HG03175 (cell line): ENCODE data around the gene SLC10A2.

Source experiments
- ATAC-seq: cut with Tn5 transposase; IDR thresholded peaks from one replicate; pipeline ENCODE4 v1.9.1; 2021; ENCODE audit warnings: mild to moderate bottlenecking, moderate library complexity; ENCODE audit not compliant: unreplicated experiment

SLC10A2 gene

GRCh38 chr13:103055166-103055565 lies 11.1 kb downstream of the SLC10A2 start:
- no peak for ATAC-seq

DNA sequence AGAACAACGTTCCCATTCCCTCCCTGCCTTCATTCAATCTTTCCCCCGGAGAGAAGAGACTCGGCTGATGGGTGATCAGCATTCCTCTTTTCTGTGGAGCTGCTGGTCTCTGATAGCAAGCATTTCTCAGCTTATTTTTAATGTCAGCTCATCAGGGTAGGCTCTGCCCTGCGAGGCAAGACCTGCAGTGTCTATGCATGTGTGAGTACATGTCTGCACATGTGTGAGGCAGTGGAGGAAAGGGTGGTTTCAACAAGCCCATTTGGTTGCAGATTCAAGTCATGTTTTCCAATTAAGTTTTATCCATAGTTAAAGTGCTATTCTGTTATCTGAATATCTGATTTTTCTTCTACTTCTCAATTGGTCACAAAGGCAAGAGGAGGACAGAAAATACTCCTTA lies 19.5 kb downstream of the SLC10A2 start:
- no peak for ATAC-seq

GRCh38 chr13:103044056-103044455 lies 22.2 kb downstream of the SLC10A2 start:
- no peak for ATAC-seq

DNA sequence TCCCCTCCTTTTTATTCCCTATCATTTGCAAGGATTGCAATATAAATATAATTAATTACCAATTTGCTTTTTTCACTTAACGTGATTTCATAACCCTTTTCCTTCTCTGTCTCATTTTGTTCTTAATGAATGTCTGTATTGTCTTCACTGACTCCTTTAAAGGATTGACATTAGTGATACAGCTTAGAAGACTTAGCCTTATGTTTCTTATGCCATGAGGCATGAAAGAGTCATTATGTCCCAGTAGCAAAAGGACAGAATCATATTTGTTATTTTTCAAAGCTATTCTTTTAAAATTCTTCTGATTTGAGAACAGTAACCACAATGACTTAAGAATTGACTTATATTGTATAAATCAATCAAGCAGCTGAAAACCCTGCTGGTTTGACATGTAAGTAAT lies 26.2 kb downstream of the SLC10A2 start:
- ATAC-seq, result no peak

DNA sequence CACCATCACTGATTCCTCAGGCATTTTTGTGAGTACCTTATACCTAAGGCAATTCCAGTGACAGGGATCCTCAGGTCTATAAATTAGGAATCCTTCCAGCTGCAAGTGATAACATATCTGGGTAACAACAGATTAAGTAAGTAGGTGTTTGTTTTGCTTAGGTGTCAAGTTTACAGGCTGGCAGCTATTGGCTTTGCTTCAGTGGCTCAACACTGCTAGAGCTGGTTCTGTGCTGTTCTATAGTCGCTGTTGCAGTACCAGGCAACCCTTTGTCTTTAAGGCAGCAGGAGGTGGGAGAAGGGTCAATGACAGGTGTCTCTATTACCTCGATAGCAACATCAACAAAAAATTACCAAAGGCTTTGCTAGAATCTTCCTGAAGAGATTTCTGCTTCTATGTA lies 27.0 kb downstream of the SLC10A2 start:
- ATAC-seq, result no peak

DNA sequence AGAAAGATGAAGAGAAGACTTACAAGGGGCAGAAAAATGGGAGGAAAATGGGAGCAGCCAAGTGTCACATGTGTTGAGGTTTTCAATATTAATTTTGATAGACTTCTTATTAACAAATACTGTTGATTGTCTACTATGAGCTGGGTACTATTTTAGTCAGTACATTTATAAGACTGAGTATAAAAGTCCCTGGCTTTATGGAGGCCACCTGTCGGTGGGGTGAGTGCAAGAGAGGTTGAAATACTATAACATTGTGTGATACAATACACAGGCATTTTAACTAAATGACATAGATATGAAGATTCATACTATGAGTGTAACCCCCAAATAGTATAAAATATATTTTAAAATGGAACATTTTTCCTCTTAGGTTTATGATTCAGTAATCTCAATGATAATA lies 29.9 kb downstream of the SLC10A2 start:
- no peak for ATAC-seq

- ATAC-seq, result no peak
Measured at GRCh38 chr13:103033999-103034398, 32.2 kb downstream of the SLC10A2 start.

GRCh38 chr13:103031332-103031873 lies 34.8 kb downstream of the SLC10A2 start:
- peak; percentile 88 for ATAC-seq

DNA sequence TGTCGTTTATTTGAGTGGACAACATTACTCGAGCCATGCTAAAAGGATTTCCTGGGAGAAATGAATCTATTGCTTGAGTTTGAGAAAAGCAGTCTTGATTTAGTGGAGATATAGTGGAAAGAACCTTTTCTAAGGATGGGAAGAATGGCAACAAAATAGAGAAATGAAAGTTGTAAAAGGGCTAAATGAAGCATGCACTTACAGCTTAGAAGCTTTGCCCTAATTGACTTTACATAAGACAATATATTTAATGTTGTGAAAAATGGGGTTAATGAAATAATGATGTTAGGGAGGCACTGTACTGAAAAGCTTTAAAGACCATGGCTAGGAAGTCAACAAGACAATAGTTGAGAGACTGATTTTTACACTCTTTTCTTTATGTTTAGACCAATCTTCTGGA lies 35.4 kb downstream of the SLC10A2 start:
- ATAC-seq, result no peak

DNA sequence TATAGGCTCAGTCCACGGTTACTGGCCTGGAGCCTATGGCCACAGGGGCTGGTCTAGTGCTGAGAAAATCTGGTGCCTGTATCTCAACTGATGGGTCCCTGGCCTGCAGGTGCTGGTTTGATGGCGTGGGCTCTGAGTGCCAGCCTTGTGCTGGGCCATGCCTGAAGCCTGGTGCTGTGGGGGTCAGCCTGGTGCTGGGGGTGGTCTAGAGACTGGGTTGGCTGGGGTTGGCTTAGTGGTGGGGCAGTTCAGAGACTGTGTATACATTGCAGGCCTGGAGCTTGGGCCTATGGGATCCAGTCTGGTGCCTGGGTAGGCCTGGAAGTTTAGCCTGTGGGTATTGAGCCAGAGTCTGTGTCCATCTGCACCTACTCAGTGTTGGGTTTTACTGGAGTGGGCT lies 36.4 kb downstream of the SLC10A2 start:
- no peak for ATAC-seq

- ATAC-seq, result no peak
Measured at GRCh38 chr13:103022336-103022735, 43.9 kb downstream of the SLC10A2 start.

GRCh38 chr13:103018556-103018955 lies 47.7 kb downstream of the SLC10A2 start:
- ATAC-seq, result no peak

DNA sequence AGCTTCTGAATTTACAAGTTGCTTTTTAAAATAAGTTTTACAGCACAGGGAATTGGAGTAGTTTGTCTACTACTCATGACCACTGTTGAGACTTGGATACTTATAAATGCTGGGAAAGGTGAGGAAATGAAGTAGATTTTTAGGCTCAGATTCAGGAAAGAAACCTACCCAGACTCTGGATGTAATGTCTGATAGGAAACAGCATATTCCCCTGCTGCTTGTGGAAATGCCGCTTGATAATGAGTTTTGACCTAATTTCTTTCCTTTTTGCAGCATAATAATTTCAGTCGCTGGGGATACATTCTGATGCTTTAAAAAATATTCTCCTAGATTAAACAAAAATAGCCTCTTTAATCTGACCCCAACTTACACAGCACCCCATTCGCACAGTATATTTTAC lies 53.6 kb downstream of the SLC10A2 start:
- no peak for ATAC-seq

- no peak for ATAC-seq
Measured at GRCh38 chr13:103009051-103009840, 57.0 kb downstream of the SLC10A2 start.

GRCh38 chr13:103007427-103007762 lies 58.8 kb downstream of the SLC10A2 start:
- peak; percentile 35 for ATAC-seq

- ATAC-seq, result peak; percentile 95
Measured at GRCh38 chr13:103006641-103007426, 59.4 kb downstream of the SLC10A2 start.

- no peak for ATAC-seq
Measured at GRCh38 chr13:103004661-103005345, 61.4 kb downstream of the SLC10A2 start.

DNA sequence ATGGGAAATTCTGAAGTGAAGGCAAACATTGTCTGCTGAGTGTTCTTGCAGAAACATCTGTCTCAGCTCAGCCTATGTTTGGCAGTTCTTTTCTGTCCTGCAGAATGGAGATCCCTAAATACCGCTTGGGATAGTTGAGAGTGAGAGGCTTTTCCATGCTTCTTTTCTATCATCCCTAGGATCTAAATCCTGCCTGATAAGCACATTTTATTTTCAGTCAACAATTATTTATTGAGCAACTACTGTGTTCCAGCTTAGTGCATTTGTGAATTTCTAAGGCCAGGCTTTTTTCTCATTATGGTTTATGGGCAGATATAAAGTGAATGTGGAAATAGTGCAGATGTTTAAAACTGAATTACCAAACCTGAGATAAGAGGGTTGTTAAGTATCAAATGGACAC lies 62.6 kb downstream of the SLC10A2 start:
- ATAC-seq, result no peak

GRCh38 chr13:103002279-103002678 lies 63.9 kb downstream of the SLC10A2 start:
- no peak for ATAC-seq

- no peak for ATAC-seq
Measured at GRCh38 chr13:103000157-103000556, 66.1 kb downstream of the SLC10A2 start.

GRCh38 chr13:102999499-102999898 lies 66.7 kb downstream of the SLC10A2 start:
- ATAC-seq, result peak; percentile 52
